Mucosa of rectum (tissue), 2 donors: ENCODE results near the gene CCDC9B.

ENCODE experiments used
- H3K27ac ChIP-seq, 2 donors: one replicate each; pipeline ENCODE4 v1.7.0; 2013; ENCODE audit warnings: inconsistent platforms in 2 of 2, low read depth in 2 of 2, low read length in 2 of 2
- H3K27me3 ChIP-seq, 2 donors: one replicate each; pipeline ENCODE4 v1.7.0; 2013; ENCODE audit warnings: low read length in 2 of 2; ENCODE audit not compliant: control insufficient read depth in 2 of 2, insufficient read depth in 2 of 2
- H3K36me3 ChIP-seq, 2 donors: one replicate each; pipeline ENCODE4 v1.7.0; 2013; ENCODE audit warnings: low read length in 2 of 2; ENCODE audit not compliant: control insufficient read depth in 2 of 2, insufficient read depth in 2 of 2
- H3K4me1 ChIP-seq, 2 donors: one replicate each; pipeline ENCODE4 v1.7.0; 2013; ENCODE audit warnings: low read length in 2 of 2, mild to moderate bottlenecking in 1 of 2; ENCODE audit not compliant: control insufficient read depth in 2 of 2, insufficient read depth in 2 of 2
- H3K4me3 ChIP-seq, 2 donors: one replicate each; pipeline ENCODE4 v1.7.0; 2013; ENCODE audit warnings: low read length in 2 of 2
- H3K9ac ChIP-seq, 2 donors: one replicate each; pipeline ENCODE4 v1.7.0; 2013; ENCODE audit warnings: low read length in 2 of 2, low read depth in 1 of 2, mild to moderate bottlenecking in 1 of 2
- H3K9me3 ChIP-seq, 2 donors: one replicate each; pipeline ENCODE4 v1.7.0; 2013; ENCODE audit warnings: low read length in 2 of 2; ENCODE audit not compliant: control insufficient read depth in 2 of 2
- donor health status: healthy.
- donor health status: Normal muscosa, but diverticular disease.

CCDC9B gene

DNA sequence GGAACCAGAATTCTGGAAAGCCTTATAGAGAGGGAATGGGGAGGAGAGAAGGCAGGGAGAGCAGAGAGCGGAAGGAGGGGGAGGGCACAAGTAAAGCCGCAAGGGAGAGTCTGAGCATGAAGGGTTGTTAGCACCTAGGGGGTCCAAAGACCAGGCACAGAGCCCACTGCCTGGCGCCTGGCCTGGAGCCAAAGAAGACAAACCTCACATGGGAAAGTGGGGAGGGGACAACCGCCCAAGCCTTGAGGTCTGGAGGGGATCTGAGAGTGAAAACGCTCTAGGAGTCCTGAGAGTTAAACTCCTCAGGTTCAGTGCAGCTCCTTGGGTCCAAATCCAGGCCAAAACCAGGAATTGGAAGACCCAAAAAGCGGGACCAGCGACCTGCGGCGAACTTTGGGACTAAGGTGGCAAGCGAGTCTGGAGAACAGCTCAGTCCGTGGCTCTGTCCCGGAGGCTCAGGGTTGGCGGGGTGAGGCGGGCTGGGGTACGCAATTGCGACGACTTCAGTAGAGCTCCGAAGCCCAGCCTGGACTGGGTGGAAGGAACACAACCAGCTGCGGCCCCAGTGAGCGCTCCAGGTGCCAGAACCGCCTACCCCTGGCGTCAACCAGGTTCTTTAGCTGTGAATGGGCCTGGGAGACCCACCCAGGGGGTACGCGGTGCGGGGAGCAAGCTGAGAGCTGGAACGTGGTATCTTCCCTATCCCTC lies 18.1 kb downstream of the CCDC9B start:
- Histone ChIP-seq H3K36me3 (no peaks in the 10 kb centered on the region), H3K4me3 (peak overlapping the region; percentile 63 to 70), H3K9me3 (no peaks in the 10 kb centered on the region), H3K27me3 (no peaks in the 10 kb centered on the region), H3K27ac (peak overlapping the region; percentile 61), H3K9ac (peak overlapping the region in 1 of 2 donors; percentile 44), H3K4me1 (peaks cover 17 to 18% of the 10 kb centered on the region in 2 donors)

DNA sequence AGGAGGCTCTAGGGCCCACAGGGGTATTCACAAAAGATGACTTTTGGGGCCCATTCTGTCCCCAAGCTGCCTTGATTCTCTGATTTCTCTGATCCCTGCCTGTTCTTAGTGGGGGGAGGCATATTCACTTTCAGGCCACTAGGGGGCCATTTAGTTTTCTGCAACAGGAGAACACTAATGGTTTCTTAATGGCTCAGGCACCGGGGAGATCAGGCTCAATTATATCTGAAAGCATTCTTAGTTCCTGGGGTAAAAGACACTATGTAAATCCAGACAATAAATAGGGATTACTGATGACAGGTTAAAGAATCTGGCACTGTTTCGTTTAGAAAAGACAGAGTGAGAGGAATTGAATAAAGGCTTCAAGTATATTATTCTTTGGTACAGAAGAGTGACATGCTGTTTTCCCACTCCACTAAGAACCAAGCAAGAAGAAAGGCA lies 19.8 kb downstream of the CCDC9B start:
- H3K4me3 ChIP-seq = no peak overlapping the region
- no peaks in the 10 kb centered on the region for H3K27me3 ChIP-seq
- peaks cover 15 to 18% of the 10 kb centered on the region in 2 donors for H3K4me1 ChIP-seq
- H3K9me3 ChIP-seq = no peaks in the 10 kb centered on the region
- H3K9ac ChIP-seq = no peak overlapping the region
- no peaks in the 10 kb centered on the region for H3K36me3 ChIP-seq
- H3K27ac ChIP-seq = no peak overlapping the region

DNA sequence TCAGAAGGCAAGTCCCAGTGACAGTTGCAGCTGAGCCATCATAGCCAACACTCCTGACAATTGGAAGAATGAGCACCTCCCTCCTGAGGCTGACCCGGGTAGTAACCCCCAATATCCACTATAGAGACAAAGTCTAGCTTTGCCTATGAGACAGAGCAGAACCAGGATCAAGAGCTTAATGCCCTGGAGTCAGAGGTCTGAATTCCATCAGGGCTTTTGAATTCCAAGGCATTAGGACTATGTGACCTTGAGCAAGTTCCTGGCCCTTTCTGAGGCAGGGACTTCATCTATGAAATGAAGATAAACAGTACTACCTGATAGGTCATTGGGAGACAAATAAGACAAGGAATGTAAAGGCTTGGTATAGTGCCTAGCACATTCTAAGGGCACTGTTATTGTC lies 20.3 kb downstream of the CCDC9B start:
- H3K27me3 ChIP-seq = no peaks in the 10 kb centered on the region
- H3K9me3 ChIP-seq = no peaks in the 10 kb centered on the region
- no peak overlapping the region for H3K4me3 ChIP-seq
- no peak overlapping the region for H3K9ac ChIP-seq
- peaks cover 12 to 16% of the 10 kb centered on the region in 2 donors for H3K4me1 ChIP-seq
- no peaks in the 10 kb centered on the region for H3K36me3 ChIP-seq
- no peak overlapping the region for H3K27ac ChIP-seq

DNA sequence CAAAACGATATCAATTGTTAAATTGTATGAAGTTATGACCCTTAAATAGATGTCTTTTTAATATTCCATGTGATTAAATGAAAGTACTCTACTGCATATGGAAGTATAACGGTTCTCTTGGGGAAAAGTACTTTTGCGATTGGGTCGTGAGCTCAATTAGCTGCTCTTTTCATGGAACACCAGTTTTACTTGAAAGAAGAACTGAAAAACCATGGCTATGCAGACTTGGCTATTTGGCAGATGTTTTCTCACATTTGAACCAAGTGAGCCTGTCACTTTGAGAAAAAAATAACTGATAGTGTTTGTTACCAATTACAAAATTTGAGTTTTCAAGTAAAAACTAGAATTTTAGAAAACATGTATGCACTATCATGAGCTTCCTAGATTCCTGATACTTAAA lies 23.2 kb downstream of the CCDC9B start:
- Histone ChIP-seq H3K4me3 (no peak overlapping the region), H3K36me3 (no peaks in the 10 kb centered on the region), H3K9me3 (no peaks in the 10 kb centered on the region), H3K9ac (no peak overlapping the region), H3K27me3 (no peaks in the 10 kb centered on the region), H3K4me1 (peaks cover 7 to 9% of the 10 kb centered on the region in 2 donors), H3K27ac (no peak overlapping the region)

DNA sequence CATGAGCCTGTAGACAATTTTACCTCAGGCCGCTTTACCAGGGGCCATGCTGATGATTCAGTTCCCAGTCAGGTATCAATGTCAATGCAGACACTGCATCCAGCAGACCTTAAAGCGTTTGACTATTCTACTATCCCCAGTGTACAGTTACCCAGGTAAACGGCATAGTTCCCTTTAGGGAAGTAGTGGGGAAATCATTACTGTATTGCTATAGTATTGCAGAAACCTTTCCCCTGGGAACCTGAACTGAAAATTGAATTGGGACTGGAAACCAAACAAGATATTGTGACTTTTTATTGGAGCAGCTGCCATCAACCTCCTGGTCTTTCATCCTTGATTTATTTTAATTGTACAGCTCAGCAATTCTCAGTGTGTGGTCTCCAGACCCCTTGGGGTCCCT lies 23.8 kb downstream of the CCDC9B start:
- peaks cover 3 to 9% of the 10 kb centered on the region in 2 donors for H3K4me1 ChIP-seq
- no peak overlapping the region for H3K9ac ChIP-seq
- no peaks in the 10 kb centered on the region for H3K9me3 ChIP-seq
- no peaks in the 10 kb centered on the region for H3K27me3 ChIP-seq
- no peak overlapping the region for H3K27ac ChIP-seq
- H3K4me3 ChIP-seq = no peak overlapping the region
- H3K36me3 ChIP-seq = no peaks in the 10 kb centered on the region

DNA sequence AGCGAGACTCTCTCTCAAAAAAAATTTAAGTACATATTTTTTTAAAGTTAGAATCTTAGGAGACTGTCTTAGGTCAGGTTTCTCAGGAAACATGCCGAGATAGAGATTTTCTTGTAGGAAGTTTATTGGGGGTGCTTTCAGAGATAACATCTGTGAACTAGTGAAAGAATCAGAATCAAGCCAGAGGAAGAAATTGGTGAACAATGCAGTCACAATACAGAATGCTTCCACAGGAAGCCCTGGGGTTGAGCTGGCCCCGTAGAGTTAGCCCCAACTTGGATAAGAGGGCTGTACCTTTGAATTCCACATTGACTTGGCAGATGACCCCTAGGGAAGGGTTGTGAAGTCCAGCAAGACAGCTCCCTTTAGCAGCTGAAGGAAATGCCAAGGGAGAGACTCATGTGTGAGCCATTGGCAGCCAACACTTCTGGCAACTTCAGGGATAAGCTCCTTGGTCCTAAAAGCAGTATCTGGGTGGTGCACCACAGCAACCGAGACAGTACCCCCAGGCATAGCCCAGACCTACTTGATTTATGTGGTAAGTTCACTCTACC lies 25.9 kb downstream of the CCDC9B start:
- Histone ChIP-seq H3K27ac (no peak overlapping the region), H3K9me3 (no peaks in the 10 kb centered on the region), H3K9ac (no peak overlapping the region), H3K4me3 (no peak overlapping the region), H3K36me3 (no peaks in the 10 kb centered on the region), H3K27me3 (no peaks in the 10 kb centered on the region), H3K4me1 (peaks cover 3 to 9% of the 10 kb centered on the region in 2 donors)

DNA sequence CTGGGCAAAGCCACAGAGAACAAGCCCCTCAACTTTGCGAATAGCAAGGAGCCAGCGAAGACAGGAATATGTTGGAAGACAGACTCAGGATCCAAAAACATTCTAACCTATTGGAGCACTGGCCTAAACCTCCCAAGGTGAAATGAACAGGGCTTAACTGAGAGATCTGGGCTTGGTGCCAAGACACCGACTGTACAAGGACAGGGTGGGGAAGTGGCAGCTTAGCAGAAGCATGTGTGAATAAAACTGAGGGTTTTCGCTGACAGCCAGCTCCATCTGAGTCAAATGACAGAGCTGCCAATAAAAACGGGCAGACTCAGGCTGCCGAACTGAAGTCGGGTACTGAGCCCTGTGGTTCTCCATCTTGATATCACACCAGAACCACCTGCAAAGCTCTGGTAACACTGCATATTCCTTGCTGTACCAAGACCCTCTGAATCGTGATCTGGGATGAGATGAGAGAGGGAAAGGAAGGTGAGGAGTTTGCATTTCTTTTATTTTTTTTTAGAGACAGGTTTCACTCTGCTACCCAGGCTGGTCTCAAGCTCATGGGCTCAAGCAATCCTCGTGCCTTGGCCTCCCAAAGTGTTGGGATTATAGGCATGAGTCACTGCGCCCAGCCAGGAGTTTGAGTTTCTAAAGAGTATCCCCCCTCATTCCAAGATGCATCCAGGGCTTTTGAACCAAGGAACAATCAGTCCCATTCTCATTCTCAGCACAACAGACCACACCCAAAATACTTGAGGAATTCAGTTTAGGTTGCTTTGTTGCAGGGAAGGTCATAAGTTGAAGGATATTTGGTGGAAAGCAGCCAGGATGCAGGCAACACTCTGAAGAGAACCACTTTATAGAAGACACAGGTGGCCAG lies 27.0 kb downstream of the CCDC9B start:
- peak overlapping the region in 1 of 2 donors; percentile 41 for H3K9ac ChIP-seq

DNA sequence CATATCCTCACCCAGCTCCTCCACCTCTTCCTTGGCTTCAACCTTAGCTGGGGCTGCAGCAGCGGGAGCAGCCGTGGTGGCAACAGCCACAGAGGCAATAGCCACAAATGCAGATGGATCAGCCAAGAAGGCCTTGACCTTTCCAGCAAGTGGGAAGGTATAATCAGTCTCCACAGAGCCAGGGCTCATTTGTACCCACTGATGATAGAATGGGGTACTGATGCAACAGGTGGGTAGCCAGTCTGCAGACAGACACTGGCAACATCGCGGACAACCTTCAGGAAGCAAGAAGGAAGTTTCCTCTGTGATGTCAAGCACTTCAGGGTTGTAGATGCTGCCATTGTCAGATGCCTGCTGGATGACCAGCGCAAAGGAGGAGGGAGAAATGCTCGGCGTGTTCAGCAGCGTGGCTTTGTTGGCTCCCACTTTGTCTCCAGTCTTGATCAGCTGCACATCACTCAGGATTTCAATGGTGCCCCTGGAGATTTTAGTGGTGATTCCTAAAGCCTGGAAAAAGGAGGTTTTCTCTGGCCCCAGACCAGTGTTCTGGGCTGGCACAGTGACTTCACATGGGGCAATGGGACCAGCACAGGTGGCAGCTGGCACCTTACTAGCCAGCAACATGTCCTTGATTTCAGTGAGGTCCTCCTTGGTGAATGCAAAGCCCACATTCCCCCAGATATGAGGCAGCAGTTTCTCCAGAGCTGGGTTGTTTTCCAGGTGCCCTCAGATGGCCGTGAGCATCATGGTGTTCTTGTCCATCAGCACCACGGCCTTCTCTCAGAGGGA lies 28.2 kb downstream of the CCDC9B start:
- Histone ChIP-seq H3K36me3 (no peaks in the 10 kb centered on the region), H3K27ac (no peak overlapping the region), H3K27me3 (no peaks in the 10 kb centered on the region), H3K9me3 (no peaks in the 10 kb centered on the region), H3K4me1 (peaks cover 12 to 14% of the 10 kb centered on the region in 2 donors), H3K9ac (no peak overlapping the region), H3K4me3 (no peak overlapping the region)

More for the DNA sequence above, 27.0 kb downstream of the CCDC9B start:
- no peaks in the 10 kb centered on the region for H3K27me3 ChIP-seq
- no peak overlapping the region for H3K27ac ChIP-seq
- H3K4me3 ChIP-seq = no peak overlapping the region
- no peaks in the 10 kb centered on the region for H3K9me3 ChIP-seq
- H3K36me3 ChIP-seq = no peaks in the 10 kb centered on the region
- H3K4me1 ChIP-seq = peaks cover 6 to 12% of the 10 kb centered on the region in 2 donors

DNA sequence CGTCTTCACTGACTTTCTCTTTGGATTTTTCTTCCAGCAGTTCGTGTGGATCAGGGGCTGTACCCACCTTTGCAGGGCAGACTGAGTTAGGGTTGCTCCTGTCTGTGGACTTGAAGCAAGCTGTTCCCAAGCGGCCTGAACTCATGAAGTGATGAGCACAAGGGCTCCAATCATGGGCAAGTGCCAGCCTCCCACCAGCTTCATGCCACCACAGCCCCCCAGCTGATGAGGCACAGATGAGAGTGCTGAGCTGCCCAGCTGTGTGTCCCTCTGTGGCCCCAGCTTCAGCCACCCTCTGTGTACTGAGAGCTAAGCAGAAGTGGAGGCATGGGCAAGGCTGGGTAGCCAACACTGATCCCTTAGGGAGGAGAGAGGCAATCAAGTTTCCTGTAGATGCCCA lies 29.7 kb downstream of the CCDC9B start:
- no peaks in the 10 kb centered on the region for H3K27me3 ChIP-seq
- H3K9ac ChIP-seq = no peak overlapping the region
- peaks cover 14 to 19% of the 10 kb centered on the region in 2 donors for H3K4me1 ChIP-seq
- H3K4me3 ChIP-seq = no peak overlapping the region
- H3K36me3 ChIP-seq = no peaks in the 10 kb centered on the region
- H3K9me3 ChIP-seq = no peaks in the 10 kb centered on the region
- H3K27ac ChIP-seq = no peak overlapping the region
